ENCODE results near the gene OR2F2.
A peak's percentile ranks its signal among the peaks of the same experiment; 100 is the strongest.

OR2F2 gene

GRCh38 chr7:143967398-143967797 lies 32.4 kb downstream of the OR2F2 start:
- DNase-seq (ENCODE audit: low read depth), result no peak
- H3K4me3 ChIP-seq (ENCODE audit: low read depth, low read length), result no peak overlapping the region

GRCh38 chr7:143973870-143974416 lies 38.9 kb downstream of the OR2F2 start:
- no peak overlapping the region for H3K4me3 ChIP-seq (ENCODE audit: low read depth, low read length)
- DNase-seq (ENCODE audit: low read depth), result no peak

GRCh38 chr7:143974459-143974858 lies 39.4 kb downstream of the OR2F2 start:
- H3K4me3 ChIP-seq (ENCODE audit: low read depth, low read length), result no peak overlapping the region
- no peak for DNase-seq (ENCODE audit: low read depth)

GRCh38 chr7:143975617-143976016 lies 40.6 kb downstream of the OR2F2 start:
- no peak for DNase-seq (ENCODE audit: low read depth)
- no peak overlapping the region for H3K4me3 ChIP-seq (ENCODE audit: low read depth, low read length)

GRCh38 chr7:143978585-143978984 lies 43.6 kb downstream of the OR2F2 start:
- no peak for DNase-seq (ENCODE audit: low read depth)
- H3K4me3 ChIP-seq (ENCODE audit: low read depth, low read length), result no peak overlapping the region

GRCh38 chr7:143979359-143979758 lies 44.3 kb downstream of the OR2F2 start:
- H3K4me3 ChIP-seq (ENCODE audit: low read depth, low read length), result no peak overlapping the region
- peak; percentile 20 for DNase-seq (ENCODE audit: low read depth)

- DNase-seq (ENCODE audit: low read depth), result no peak
- H3K4me3 ChIP-seq (ENCODE audit: low read depth, low read length), result no peak overlapping the region
Observed at GRCh38 chr7:143979998-143980397, 45.0 kb downstream of the OR2F2 start.

- H3K4me3 ChIP-seq (ENCODE audit: low read depth, low read length), result no peak overlapping the region
- no peak for DNase-seq (ENCODE audit: low read depth)
Observed at GRCh38 chr7:143980746-143981510, 45.9 kb downstream of the OR2F2 start.

GRCh38 chr7:143983960-143984359 lies 48.9 kb downstream of the OR2F2 start:
- DNase-seq (ENCODE audit: low read depth), result no peak
- H3K4me3 ChIP-seq (ENCODE audit: low read depth, low read length), result no peak overlapping the region

Measured in skeletal muscle cell (primary cell).